ENCODE measurements around the gene KRT86.

DNA sequence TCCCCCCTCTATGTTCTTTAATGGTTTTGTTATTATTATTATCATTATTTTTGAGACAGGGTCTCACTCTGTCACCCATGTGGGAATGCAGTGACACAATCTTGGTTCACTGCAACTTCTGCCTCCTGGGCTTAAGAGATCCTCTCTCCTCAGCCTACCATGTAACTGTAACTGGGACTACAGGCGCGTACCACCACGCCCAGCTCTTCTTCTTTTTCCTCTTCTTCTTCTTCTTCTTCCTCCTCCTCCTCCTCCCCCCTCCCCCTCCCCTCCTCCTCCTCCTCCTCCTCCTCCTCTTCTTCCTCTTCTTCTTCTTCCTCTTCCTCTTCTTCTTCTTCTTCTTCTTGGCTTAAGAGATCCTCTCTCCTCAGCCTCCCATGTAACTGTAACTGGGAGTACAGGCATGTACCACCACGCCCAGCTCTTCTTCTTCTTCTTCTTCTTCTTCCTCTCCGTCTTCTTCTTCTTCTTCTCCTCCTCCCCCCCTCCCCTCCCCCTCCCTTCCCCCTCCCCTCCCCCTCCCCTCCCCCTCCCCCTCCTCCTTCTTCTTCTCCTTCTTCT is 46.8 kb upstream of the KRT86 start:
- TF ChIP-seq, protein P1, sequence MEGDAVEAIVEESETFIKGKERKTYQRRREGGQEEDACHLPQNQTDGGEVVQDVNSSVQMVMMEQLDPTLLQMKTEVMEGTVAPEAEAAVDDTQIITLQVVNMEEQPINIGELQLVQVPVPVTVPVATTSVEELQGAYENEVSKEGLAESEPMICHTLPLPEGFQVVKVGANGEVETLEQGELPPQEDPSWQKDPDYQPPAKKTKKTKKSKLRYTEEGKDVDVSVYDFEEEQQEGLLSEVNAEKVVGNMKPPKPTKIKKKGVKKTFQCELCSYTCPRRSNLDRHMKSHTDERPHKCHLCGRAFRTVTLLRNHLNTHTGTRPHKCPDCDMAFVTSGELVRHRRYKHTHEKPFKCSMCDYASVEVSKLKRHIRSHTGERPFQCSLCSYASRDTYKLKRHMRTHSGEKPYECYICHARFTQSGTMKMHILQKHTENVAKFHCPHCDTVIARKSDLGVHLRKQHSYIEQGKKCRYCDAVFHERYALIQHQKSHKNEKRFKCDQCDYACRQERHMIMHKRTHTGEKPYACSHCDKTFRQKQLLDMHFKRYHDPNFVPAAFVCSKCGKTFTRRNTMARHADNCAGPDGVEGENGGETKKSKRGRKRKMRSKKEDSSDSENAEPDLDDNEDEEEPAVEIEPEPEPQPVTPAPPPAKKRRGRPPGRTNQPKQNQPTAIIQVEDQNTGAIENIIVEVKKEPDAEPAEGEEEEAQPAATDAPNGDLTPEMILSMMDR (IDR thresholded peaks at IDR 0.05) = no peak
- TF ChIP-seq POLR2A (IDR thresholded peaks at IDR 0.05) = no peak
